ENCODE results near the gene VPS37D. TPM values are rescaled to one million over a fixed set of nuclear protein-coding genes. Genes with fewer than 3 reads are reported as not detected.
A peak's percentile ranks its signal among the peaks of the same experiment; 100 is the strongest.
"Not testable (repeated sequence)": the region's sequence is repeated elsewhere in the genome, so short reads cannot be mapped to it uniquely, and the experiment has no call there.

Gene VPS37D
- total RNA-seq, 2 donors from 2014 or later, result 0.25 to 0.36 TPM

DNA sequence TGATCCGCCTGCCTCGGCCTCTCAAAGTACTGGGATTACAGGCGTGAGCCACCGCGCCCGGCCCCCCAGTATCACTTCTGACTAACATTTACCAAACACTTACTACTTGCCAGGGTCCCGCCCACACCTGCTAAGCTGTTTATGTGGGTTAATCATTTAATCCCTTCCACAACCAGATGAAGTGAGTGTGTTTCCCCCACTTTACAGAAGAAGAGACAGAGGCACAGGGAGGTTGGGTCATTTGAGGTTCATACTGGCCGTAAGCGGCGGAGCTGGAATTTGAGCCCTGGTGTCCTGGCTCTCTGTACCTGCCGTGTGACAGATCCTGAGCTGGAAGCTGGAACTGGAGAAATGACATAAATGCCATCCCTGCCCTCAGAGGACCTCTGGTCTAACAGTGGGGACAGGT is 15.1 kb upstream of the VPS37D start:
- DNase-seq (ENCODE audit: low spot score) (no peak), ATAC-seq (no peak)
- H3K27ac Mint-ChIP-seq, result no peak overlapping the region
- H3K36me3 Mint-ChIP-seq, result no peaks in the 10 kb centered on the region
- no peaks in the 10 kb centered on the region for H3K9me3 Mint-ChIP-seq
- H3K4me3 Mint-ChIP-seq, result no peak overlapping the region
- H3K27me3 Mint-ChIP-seq, result peaks cover 39 to 42% of the 10 kb centered on the region in 2 donors
- peaks cover 15% of the 10 kb centered on the region in 2 donors for H3K4me1 Mint-ChIP-seq (ENCODE audit: low read depth in 2 of 2)

DNA sequence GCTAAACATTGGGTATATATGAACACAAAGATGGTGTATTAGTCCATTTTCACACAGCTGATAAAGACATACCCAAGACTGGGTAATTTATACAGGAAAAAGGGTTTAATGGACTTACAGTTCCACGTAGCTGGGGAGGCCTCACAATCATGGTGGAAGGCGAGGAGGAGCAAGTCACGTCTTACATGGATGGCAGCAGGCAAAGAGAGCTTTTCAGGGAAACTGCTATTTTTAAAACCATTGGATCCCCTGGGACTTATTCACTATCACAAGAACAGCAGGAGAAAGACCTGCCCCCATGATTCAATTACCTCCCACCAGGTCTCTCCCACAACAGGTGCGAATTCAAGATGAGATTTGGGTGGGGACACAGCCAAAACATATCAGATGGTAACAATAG is 12.3 kb upstream of the VPS37D start:
- H3K27ac Mint-ChIP-seq; H3K4me3 Mint-ChIP-seq; H3K9me3 Mint-ChIP-seq; H3K4me1 Mint-ChIP-seq (ENCODE audit: low read depth in 2 of 2); DNase-seq (ENCODE audit: low spot score); ATAC-seq; H3K36me3 Mint-ChIP-seq: not testable (repeated sequence)
- H3K27me3 Mint-ChIP-seq, result peaks cover 23 to 25% of the 10 kb centered on the region in 2 donors

DNA sequence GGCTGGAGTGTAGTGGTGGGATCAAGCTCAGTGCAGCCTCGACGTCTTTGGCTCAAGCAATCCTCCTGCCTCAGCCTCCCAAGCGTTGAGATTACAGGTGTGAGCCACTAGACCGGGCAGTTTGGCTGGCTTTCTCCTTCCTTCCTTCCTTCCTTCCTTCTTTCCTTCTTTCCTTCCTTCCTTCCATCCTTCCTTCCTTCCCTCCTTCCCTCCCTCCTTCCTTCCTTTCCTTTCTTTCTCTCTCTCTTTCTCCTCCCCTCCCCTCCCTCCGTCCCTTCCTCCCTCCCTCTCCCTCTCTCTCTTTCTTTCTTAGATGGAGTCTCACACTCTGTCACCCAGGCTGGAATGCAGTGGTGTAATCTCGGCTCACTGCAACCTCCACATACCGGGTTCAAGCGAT is 7.6 kb upstream of the VPS37D start:
- Mint-ChIP-seq H3K4me3 (no peak overlapping the region), H3K4me1 (ENCODE audit: low read depth in 2 of 2) (no peaks in the 10 kb centered on the region), H3K36me3 (peaks cover 6% of the 10 kb centered on the region), H3K9me3 (no peaks in the 10 kb centered on the region), H3K27me3 (peaks cover 32 to 33% of the 10 kb centered on the region in 2 donors), H3K27ac (no peak overlapping the region)
- no peak for DNase-seq (ENCODE audit: low spot score)
- no peak for ATAC-seq

DNA sequence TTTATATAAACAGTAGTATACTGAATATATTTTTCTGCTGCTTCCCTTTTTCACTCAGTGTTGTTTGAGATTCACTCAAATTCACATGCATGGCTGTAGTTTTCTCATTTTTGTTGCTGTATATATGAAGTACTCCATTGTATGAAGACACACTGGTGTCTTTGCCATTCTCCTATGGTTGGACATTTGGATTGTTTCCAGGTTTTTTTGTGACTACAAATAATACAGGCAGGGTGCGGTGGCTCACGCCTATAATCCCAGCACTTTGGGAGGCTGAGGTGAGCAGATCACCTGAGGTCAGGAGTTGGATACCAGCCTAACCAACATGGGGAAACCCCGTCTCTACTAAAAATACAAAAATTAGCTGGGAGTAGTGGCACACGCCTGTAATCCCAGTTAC is 7.0 kb upstream of the VPS37D start:
- H3K4me3 Mint-ChIP-seq; H3K27ac Mint-ChIP-seq; ATAC-seq; H3K36me3 Mint-ChIP-seq; DNase-seq (ENCODE audit: low spot score); H3K9me3 Mint-ChIP-seq; H3K4me1 Mint-ChIP-seq (ENCODE audit: low read depth in 2 of 2): not testable (repeated sequence)
- peaks cover 30 to 37% of the 10 kb centered on the region in 2 donors for H3K27me3 Mint-ChIP-seq

GRCh38 chr7:73663033-73663432 is 4.6 kb upstream of the VPS37D start:
- Mint-ChIP-seq H3K4me1 (ENCODE audit: low read depth in 2 of 2) (peaks cover 0 to 4% of the 10 kb centered on the region in 2 donors), H3K27ac (no peak overlapping the region), H3K4me3 (no peak overlapping the region), H3K9me3 (no peaks in the 10 kb centered on the region), H3K27me3 (peaks cover 29 to 42% of the 10 kb centered on the region in 2 donors), H3K36me3 (peaks cover 6% of the 10 kb centered on the region)
- DNase-seq (ENCODE audit: low spot score) (no peak), ATAC-seq (no peak)

GRCh38 chr7:73668103-73668885 is 663 bp downstream of the VPS37D start:
- ATAC-seq (no peak), DNase-seq (ENCODE audit: low spot score) (no peak)
- H3K4me1 Mint-ChIP-seq (ENCODE audit: low read depth in 2 of 2), result peaks cover 4 to 7% of the 10 kb centered on the region in 2 donors
- H3K9me3 Mint-ChIP-seq, result no peaks in the 10 kb centered on the region
- no peak overlapping the region for H3K27ac Mint-ChIP-seq
- peaks cover under 1% of the 10 kb centered on the region for H3K36me3 Mint-ChIP-seq
- peak overlapping the region; percentile 49 for H3K4me3 Mint-ChIP-seq
- H3K27me3 Mint-ChIP-seq, result peaks cover 23 to 27% of the 10 kb centered on the region in 2 donors

- no peak for DNase-seq (ENCODE audit: low spot score)
- H3K4me3 Mint-ChIP-seq, result peak overlapping the region; percentile 49
- H3K4me1 Mint-ChIP-seq (ENCODE audit: low read depth in 2 of 2), result peaks cover 4 to 7% of the 10 kb centered on the region in 2 donors
- no peaks in the 10 kb centered on the region for H3K9me3 Mint-ChIP-seq
- H3K27me3 Mint-ChIP-seq, result peaks cover 20 to 23% of the 10 kb centered on the region in 2 donors
- H3K27ac Mint-ChIP-seq, result no peak overlapping the region
- ATAC-seq, result no peak
- no peaks in the 10 kb centered on the region for H3K36me3 Mint-ChIP-seq
These were observed 1.2 kb downstream of the VPS37D start for GRCh38 chr7:73668886-73669230.

GRCh38 chr7:73669288-73669701 is 1.7 kb downstream of the VPS37D start:
- Mint-ChIP-seq H3K36me3 (no peaks in the 10 kb centered on the region), H3K4me1 (ENCODE audit: low read depth in 2 of 2) (peaks cover 4 to 7% of the 10 kb centered on the region in 2 donors), H3K27ac (no peak overlapping the region), H3K27me3 (peaks cover 16 to 19% of the 10 kb centered on the region in 2 donors), H3K4me3 (no peak overlapping the region), H3K9me3 (no peaks in the 10 kb centered on the region)
- ATAC-seq (no peak), DNase-seq (ENCODE audit: low spot score) (no peak)

DNA sequence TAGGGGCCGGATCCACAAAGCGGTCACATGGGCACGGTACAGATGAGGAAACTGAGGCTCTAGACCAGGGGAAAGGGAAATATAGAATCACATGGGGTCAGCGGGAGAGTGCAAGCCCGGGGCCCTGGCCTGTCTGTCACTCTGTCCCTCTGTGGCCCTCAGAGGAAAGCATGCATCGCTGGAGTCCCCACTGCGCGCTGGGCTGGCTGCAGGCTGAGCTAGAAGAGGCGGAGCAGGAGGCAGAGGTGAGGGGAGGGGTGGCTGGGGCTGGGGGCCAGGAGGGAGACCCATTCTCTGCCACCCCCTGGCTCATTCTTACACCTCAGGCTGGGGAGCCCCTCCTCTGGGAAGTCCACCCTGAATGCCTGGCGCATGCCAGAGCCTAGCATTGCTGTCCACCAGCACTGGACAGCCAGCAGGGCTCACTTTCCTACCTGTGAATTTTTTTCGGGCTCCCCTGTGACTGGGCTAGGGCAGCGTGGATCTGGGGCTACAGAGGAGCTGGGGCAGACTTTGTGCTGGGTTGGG is 2.3 kb downstream of the VPS37D start:
- no peak for DNase-seq (ENCODE audit: low spot score)
- H3K27ac Mint-ChIP-seq, result no peak overlapping the region
- peaks cover 4 to 7% of the 10 kb centered on the region in 2 donors for H3K4me1 Mint-ChIP-seq (ENCODE audit: low read depth in 2 of 2)
- H3K4me3 Mint-ChIP-seq, result no peak overlapping the region
- no peaks in the 10 kb centered on the region for H3K9me3 Mint-ChIP-seq
- no peak for ATAC-seq
- H3K36me3 Mint-ChIP-seq, result no peaks in the 10 kb centered on the region
- peaks cover 12 to 16% of the 10 kb centered on the region in 2 donors for H3K27me3 Mint-ChIP-seq

- H3K36me3 Mint-ChIP-seq, result no peaks in the 10 kb centered on the region
- H3K4me3 Mint-ChIP-seq, result no peak overlapping the region
- H3K27ac Mint-ChIP-seq, result no peak overlapping the region
- peaks cover 6 to 8% of the 10 kb centered on the region in 2 donors for H3K27me3 Mint-ChIP-seq
- H3K9me3 Mint-ChIP-seq, result no peaks in the 10 kb centered on the region
- peaks cover 3 to 4% of the 10 kb centered on the region in 2 donors for H3K4me1 Mint-ChIP-seq (ENCODE audit: low read depth in 2 of 2)
- no peak for DNase-seq (ENCODE audit: low spot score)
- no peak for ATAC-seq
These were observed 3.7 kb downstream of the VPS37D start for GRCh38 chr7:73671322-73671661.

GRCh38 chr7:73671857-73672445 is 4.3 kb downstream of the VPS37D start:
- DNase-seq (ENCODE audit: low spot score) (no peak), ATAC-seq (no peak)
- no peak overlapping the region for H3K4me3 Mint-ChIP-seq
- H3K27ac Mint-ChIP-seq, result no peak overlapping the region
- H3K36me3 Mint-ChIP-seq, result no peaks in the 10 kb centered on the region
- H3K27me3 Mint-ChIP-seq, result peaks cover 6 to 8% of the 10 kb centered on the region in 2 donors
- no peaks in the 10 kb centered on the region for H3K9me3 Mint-ChIP-seq
- H3K4me1 Mint-ChIP-seq (ENCODE audit: low read depth in 2 of 2), result peaks cover 3 to 4% of the 10 kb centered on the region in 2 donors

- H3K4me1 Mint-ChIP-seq (ENCODE audit: low read depth in 2 of 2), result no peaks in the 10 kb centered on the region
- DNase-seq (ENCODE audit: low spot score), result no peak
- H3K27me3 Mint-ChIP-seq, result peaks cover 0 to 5% of the 10 kb centered on the region in 2 donors
- H3K27ac Mint-ChIP-seq, result no peak overlapping the region
- H3K36me3 Mint-ChIP-seq, result no peaks in the 10 kb centered on the region
- H3K4me3 Mint-ChIP-seq, result no peak overlapping the region
- ATAC-seq, result no peak
- H3K9me3 Mint-ChIP-seq, result no peaks in the 10 kb centered on the region
These were observed 7.0 kb downstream of the VPS37D start for GRCh38 chr7:73674468-73675124.

DNA sequence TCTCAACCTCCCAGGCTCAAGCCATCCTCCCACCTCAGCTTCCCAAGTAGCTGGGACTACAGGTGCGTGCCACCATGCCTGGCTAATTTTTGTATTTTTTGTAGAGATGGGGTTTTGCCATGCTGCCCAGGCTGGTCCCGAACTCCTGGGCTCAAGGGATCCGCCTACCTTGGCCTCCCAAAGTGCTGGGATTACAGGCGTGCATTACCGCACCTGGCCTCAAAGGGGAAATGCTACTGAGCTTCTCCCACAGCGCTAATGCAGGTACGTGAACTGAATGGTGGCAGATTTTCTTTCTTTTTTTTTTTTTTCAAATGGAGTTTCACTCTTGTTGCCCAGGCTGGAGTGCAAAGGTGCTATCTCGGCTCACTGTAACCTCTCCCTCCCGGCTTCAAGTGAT is 8.4 kb downstream of the VPS37D start:
- H3K27me3 Mint-ChIP-seq, result not testable (repeated sequence)

GRCh38 chr7:73678862-73679261 is 11.2 kb downstream of the VPS37D start:
- ATAC-seq (no peak), DNase-seq (ENCODE audit: low spot score) (no peak)
- no peak overlapping the region for H3K27ac Mint-ChIP-seq
- H3K27me3 Mint-ChIP-seq, result no peaks in the 10 kb centered on the region
- peaks cover 17 to 22% of the 10 kb centered on the region in 2 donors for H3K4me1 Mint-ChIP-seq (ENCODE audit: low read depth in 2 of 2)
- no peaks in the 10 kb centered on the region for H3K9me3 Mint-ChIP-seq
- no peaks in the 10 kb centered on the region for H3K36me3 Mint-ChIP-seq
- H3K4me3 Mint-ChIP-seq, result no peak overlapping the region

More for the DNA sequence above, 8.4 kb downstream of the VPS37D start:
- not testable (repeated sequence) for H3K9me3 Mint-ChIP-seq; H3K27ac Mint-ChIP-seq; DNase-seq (ENCODE audit: low spot score); H3K36me3 Mint-ChIP-seq; H3K4me1 Mint-ChIP-seq (ENCODE audit: low read depth in 2 of 2); H3K4me3 Mint-ChIP-seq; ATAC-seq

All from natural killer cell treated with Interleukin-12 subunit alpha and Interleukin-12 subunit beta and Interleukin-15 and Interleukin-18, amount 100 ng/mL, for 72 hours (primary cell).